GM10266 (cell line): Measurements from ENCODE around the gene CEP126.

Source experiments
- DNase-seq: peaks from one replicate; pipeline ENCODE4 v3.0.0; 2012; ENCODE audit errors: extremely low spot score
- CTCF ChIP-seq: IDR thresholded peaks from 2 replicates; pipeline ENCODE4 v1.5.1; 2012; ENCODE audit warnings: mild to moderate bottlenecking, low read depth; ENCODE audit not compliant: control insufficient read depth, insufficient read depth; ENCODE audit errors: missing control alignments

CEP126 gene

GRCh38 chr11:102046841-102047240 lies 132.0 kb downstream of the CEP126 start:
- no peak for DNase-seq
- TF ChIP-seq CTCF: no peak

GRCh38 chr11:102047305-102047924 lies 132.6 kb downstream of the CEP126 start, which contains the start of gene CFAP300:
Gene CFAP300, plus strand, starts transcription at chr11:102047437. Its CDS starts 34 bp downstream, at chr11:102047471.
- no peak for DNase-seq
- TF ChIP-seq CTCF: no peak
